GM19455 (cell line): ENCODE results near the gene CCDC127.
"Not testable (repeated sequence)": the region's sequence is repeated elsewhere in the genome, so short reads cannot be mapped to it uniquely, and the experiment has no call there.

ENCODE experiments used
- ATAC-seq: cut with Tn5 transposase; IDR thresholded peaks from one replicate; pipeline ENCODE4 v1.9.1; 2021; ENCODE audit not compliant: unreplicated experiment

The CCDC127 gene

GRCh38 chr5:204462-204861, 13.5 kb downstream of the CCDC127 start:
- no peak for ATAC-seq

DNA sequence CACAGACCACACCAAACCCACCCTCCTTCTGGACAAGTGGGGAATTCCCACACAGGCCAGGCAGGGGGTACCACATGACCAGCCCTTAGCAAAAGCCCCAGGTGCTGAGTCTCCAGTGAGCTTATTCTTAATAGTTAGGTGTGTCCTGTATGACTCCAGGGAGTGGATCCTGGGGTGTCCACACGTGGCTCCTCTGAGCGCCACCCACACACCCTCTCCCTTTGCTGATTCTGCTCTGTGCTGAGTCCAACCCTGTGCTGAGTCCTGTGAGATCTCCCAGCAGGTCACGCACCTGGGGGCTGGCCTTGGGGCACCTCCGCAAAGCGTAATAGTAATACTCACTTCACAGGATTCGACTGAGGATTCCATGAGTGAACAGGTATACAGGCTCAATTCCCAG, 14.0 kb downstream of the CCDC127 start:
- no peak for ATAC-seq

GRCh38 chr5:203246-203930, 14.6 kb downstream of the CCDC127 start:
- ATAC-seq, result no peak

GRCh38 chr5:201672-202071, 16.3 kb downstream of the CCDC127 start:
- no peak for ATAC-seq

DNA sequence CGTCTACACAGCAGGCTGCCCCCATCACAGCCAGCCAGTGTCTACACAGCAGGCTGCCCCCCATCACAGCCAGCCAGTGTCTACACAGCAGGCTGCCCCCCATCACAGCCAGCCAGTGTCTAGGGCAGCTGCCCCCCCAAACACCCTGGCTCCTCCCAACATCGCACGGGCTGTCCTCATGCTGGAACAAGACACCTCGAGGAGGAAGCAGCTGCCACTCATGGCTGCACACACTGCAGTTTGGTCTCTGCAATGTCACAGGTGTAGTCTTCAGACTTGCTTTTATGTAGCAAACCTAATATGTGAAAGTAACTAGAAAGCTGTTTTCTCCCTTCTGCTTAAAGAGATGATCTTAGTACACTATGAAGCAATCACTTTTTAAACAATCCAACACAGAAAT, 17.0 kb downstream of the CCDC127 start:
- ATAC-seq, result no peak

GRCh38 chr5:199950-200645, 17.9 kb downstream of the CCDC127 start:
- ATAC-seq, result no peak

GRCh38 chr5:199197-199949, 18.6 kb downstream of the CCDC127 start:
- ATAC-seq, result no peak

DNA sequence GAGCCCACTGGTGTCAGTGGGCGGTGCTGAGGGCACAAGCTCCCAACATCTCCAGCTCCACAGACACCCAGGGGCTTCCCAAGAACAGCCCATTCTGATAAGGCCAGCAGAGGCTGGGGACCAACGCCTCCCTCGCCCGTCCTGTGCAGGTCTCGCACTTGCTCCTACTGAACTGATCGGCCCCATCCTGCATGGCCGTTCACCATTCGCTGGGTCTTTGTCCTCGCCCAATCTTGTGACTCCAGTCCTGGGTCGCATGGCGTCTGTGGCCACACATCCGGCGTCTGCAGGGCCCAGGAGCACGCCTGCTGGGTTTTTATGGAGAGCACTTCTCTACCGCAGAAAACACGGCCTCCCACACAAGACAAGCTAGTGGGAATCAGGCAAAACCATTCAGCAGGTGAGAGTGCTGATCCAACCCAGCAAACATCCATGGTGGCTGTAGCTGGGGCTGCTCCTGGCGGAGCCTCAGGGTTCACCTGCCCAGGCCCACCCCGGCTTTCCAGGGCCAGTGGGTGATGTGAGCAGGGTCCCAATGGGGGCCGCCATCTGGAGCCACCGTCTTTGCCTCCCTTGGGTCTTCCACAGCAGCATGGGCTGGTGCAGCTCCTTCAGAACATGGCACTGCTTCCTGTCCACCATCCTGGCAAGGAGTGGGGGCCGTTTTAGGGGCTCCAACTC, 19.3 kb downstream of the CCDC127 start:
- no peak for ATAC-seq

- ATAC-seq, result no peak
These were observed 20.0 kb downstream of the CCDC127 start for GRCh38 chr5:197892-198489.

DNA sequence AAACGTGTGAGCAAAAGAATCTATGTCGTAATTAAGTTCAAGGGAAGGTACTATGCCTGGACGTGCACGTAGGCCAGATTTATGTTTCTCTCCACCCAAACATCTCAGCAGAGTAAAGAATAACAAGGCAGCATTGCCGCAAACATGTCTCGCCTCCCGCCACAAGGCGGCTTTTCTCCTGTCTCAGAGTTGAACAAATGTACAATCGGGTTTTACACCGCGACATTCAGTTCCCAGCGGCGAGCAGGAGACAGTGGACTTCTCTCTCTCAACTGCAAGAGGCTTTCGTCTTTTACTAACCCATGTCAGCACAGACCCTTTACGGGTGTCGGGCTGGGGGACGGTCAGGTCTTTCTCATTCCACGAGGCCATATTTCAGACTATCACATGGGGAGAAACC, 20.9 kb downstream of the CCDC127 start:
- ATAC-seq, result not testable (repeated sequence)

- ATAC-seq, result no peak
These were observed 21.6 kb downstream of the CCDC127 start for GRCh38 chr5:196350-196749.

GRCh38 chr5:195401-196160, 22.4 kb downstream of the CCDC127 start:
- ATAC-seq, result no peak

- ATAC-seq, result no peak
These were observed 23.2 kb downstream of the CCDC127 start for GRCh38 chr5:194603-195209.

- no peak for ATAC-seq
These were observed 23.9 kb downstream of the CCDC127 start for GRCh38 chr5:194102-194501.

DNA sequence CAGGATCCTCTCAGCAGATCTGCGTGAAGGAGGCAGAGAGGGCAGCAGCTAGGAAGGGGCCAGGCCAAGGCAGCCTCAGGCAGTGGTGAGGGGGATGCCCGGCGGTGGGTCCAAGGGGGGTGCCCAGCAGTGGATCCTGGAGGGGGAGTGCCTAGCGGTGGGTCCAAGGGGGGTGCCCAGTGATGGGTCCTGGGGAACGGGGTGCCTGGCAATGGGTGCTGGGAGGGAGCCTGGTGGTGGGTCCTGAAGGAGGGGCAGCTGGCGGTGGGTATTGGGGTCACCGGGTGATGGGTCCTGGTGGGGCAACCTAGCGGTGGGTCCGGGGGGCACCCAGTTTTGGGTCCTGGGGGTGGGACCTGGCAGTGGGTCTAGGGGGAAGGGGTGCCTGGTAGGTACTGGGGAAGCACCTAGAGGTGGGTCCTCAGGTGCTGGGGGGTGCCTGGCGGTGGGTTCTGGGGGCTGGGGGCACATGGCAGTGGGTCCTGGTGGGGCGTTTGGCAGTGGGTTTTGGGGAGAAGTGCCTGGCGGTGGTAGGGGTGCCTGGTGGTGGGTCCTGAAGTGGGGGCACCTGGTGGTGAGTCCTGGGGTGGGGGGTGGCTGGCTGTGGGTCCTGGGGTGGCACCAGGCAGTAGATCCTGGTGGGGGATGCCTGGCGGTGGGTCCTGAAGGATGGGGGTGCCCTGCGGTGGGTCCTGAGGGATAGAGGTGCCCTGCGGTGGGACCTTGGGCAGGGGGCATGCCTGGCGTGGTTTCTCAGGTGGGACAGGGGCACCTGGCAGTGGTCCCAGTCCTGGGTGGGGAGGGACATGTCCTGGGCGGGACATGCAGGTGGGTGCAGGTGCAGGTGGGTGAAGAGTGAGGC, 24.8 kb downstream of the CCDC127 start:
- ATAC-seq, result no peak

DNA sequence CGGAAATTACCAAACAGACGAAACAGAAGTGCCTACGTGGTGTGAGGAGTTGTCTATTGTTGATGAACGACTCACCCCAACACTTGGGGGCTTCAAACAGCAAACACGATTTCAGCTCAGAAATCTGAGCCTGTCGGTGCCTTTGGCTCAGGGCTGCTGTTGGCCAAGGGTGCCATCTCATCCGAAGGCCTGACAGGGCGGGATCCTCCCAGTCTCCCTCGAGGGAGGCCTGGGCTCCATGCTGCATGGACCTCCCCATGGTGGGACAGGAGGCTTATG, 25.3 kb downstream of the CCDC127 start:
- ATAC-seq, result no peak

DNA sequence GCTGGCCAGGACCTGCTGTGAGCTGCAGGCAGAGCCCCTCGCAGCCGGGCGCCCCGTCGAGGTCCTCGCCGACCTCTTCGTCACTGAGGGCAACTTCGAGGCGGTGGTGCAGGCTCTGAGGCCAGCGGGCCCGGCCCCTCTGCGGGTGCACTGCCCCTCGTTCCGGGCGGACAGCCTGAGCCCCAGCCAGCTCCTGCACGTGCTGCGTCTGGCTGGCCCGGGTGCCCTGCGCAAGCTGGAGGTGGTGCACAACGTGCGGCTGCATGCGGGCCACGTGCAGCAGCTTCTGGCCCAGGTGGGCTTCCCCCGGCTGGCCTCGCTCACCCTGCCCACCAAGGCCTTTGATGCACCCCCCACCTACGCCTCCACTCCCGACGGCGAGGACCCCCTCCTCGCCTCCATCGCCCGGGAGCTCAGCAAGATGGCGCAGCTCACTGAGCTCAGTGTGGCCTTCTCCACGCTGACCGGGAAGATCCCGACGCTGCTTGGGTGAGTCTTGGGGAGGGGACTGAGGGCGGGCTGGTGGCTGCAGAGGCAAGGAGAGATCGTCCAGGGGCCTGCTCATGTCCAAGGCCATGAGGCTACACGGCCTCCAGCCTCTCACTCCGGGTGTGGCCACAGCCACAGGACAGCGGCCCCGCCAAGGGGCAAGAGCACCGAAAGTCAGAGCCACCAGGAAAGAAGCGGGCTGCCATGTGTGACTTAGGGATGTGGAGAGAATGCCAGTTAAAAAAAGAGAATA, 25.8 kb downstream of the CCDC127 start:
- no peak for ATAC-seq
